ENCODE results near the gene ARL6IP4. TPM values are rescaled to one million over a fixed set of nuclear protein-coding genes. Genes with fewer than 3 reads are reported as not detected.

ARL6IP4 gene
- total RNA-seq, 1 donor from 2014 or later: 289 TPM

DNA sequence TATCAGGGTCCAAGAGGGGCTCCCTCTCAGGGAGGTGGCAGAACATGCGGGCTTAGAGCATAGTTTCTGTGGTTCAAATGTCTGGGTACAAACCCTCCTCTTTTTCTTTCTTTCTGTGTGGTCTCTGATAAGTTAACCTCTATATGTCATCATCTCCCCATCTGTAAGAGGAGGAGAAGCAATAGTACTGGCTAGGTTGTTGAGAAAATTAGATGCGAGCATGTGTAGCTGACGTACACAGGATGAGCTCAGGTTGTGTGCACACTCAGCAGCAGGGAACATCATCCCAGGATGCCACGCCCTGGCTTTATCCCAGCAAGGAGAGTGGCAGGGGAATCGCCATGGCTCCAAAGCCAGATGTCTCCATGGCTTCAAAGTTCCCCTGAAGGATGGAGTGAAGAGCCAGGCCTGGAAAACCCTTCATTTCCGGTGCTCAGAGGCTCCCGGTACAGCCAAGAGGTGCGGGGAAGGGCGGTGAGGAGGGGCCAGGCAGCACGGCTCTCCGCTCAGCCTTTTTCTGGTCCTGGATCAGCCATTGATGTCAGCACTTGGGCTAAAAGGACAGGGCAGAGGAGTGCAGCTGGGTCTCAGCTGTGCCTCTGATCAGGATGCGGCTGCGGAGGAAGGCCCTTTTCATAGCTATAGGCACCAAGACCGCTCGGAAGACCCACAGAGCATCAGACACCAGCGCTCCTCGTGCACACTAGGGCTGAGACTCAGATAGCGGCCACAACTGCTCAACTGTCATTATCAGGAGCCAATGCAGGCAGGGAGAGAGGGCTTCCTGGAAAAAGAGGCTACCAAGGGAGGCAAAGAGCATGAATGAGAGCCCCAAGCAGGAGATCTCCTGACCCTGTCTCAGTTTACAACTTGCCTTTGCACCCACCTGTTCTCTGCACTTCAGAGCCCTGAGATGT, 41.5 kb downstream of the ARL6IP4 start:
- no peak for DNase-seq (ENCODE audit: low read depth)
- TF ChIP-seq, protein P1, sequence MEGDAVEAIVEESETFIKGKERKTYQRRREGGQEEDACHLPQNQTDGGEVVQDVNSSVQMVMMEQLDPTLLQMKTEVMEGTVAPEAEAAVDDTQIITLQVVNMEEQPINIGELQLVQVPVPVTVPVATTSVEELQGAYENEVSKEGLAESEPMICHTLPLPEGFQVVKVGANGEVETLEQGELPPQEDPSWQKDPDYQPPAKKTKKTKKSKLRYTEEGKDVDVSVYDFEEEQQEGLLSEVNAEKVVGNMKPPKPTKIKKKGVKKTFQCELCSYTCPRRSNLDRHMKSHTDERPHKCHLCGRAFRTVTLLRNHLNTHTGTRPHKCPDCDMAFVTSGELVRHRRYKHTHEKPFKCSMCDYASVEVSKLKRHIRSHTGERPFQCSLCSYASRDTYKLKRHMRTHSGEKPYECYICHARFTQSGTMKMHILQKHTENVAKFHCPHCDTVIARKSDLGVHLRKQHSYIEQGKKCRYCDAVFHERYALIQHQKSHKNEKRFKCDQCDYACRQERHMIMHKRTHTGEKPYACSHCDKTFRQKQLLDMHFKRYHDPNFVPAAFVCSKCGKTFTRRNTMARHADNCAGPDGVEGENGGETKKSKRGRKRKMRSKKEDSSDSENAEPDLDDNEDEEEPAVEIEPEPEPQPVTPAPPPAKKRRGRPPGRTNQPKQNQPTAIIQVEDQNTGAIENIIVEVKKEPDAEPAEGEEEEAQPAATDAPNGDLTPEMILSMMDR (IDR thresholded peaks at IDR 0.05; ENCODE audit: insufficient read depth, low read length, poor library complexity, severe bottlenecking): no peak
- H3K27me3 ChIP-seq (ENCODE audit: control insufficient read depth, insufficient read depth, low read length): no peaks in the 10 kb centered on the region
- H3K4me3 ChIP-seq (ENCODE audit: low read depth, low read length): no peak overlapping the region
- no peaks in the 10 kb centered on the region for H3K36me3 ChIP-seq (ENCODE audit: control insufficient read depth, insufficient read depth, low read length)

DNA sequence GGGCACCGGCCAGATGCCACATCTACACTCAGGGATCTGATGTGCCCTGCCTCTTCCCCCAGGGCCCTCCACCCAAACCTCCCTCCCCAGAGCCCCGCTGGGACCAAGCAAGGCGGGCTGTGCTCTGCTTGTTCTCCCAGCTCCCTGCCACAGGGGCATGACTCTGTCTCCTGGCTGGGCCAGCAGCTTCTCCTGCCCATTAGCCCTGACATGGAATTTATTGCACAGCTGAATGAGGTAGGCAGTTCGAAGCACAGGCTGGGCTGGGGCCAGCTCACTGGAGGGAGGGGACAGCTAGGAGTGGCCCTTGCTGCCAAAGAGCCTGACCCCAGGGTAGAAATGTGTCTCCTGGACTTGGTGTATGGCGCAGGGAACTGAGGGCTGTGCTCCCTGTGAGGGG, 42.4 kb downstream of the ARL6IP4 start:
- Histone ChIP-seq H3K27me3 (ENCODE audit: control insufficient read depth, insufficient read depth, low read length) (no peaks in the 10 kb centered on the region), H3K36me3 (ENCODE audit: control insufficient read depth, insufficient read depth, low read length) (no peaks in the 10 kb centered on the region), H3K4me3 (ENCODE audit: low read depth, low read length) (no peak overlapping the region)
- no peak for DNase-seq (ENCODE audit: low read depth)
- TF ChIP-seq, protein P1 (IDR thresholded peaks at IDR 0.05; ENCODE audit: insufficient read depth, low read length, poor library complexity, severe bottlenecking): no peak

DNA sequence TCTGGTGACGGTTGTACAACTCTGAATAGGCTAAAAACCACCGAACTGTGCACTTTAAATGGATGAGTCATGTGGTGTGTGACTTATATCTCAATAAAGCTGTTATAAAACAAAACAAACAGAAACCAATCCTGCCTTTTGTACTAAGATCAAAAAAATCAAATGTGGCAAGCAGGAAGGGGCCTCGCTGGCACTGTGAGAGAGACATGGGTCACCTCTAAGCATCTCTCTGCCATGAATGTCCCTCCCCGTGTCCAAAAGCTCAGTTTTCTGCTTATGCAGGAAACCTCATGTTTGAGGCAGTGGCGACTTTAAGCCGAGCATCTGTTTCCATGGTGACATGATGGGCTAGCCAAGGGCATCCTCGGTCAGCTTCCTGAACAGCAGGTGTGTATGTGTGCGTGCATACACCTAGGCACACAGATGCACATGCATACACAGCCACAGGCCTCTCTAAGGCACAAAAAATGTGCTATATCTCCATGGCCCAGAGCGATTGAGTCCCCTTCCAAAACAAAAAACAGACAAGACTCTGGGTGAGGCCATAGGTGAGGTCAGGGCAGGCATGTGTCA, 44.4 kb downstream of the ARL6IP4 start:
- no peak overlapping the region for H3K4me3 ChIP-seq (ENCODE audit: low read depth, low read length)
- no peaks in the 10 kb centered on the region for H3K27me3 ChIP-seq (ENCODE audit: control insufficient read depth, insufficient read depth, low read length)
- TF ChIP-seq, protein P1 (IDR thresholded peaks at IDR 0.05; ENCODE audit: insufficient read depth, low read length, poor library complexity, severe bottlenecking): no peak
- DNase-seq (ENCODE audit: low read depth): no peak
- H3K36me3 ChIP-seq (ENCODE audit: control insufficient read depth, insufficient read depth, low read length): no peaks in the 10 kb centered on the region

DNA sequence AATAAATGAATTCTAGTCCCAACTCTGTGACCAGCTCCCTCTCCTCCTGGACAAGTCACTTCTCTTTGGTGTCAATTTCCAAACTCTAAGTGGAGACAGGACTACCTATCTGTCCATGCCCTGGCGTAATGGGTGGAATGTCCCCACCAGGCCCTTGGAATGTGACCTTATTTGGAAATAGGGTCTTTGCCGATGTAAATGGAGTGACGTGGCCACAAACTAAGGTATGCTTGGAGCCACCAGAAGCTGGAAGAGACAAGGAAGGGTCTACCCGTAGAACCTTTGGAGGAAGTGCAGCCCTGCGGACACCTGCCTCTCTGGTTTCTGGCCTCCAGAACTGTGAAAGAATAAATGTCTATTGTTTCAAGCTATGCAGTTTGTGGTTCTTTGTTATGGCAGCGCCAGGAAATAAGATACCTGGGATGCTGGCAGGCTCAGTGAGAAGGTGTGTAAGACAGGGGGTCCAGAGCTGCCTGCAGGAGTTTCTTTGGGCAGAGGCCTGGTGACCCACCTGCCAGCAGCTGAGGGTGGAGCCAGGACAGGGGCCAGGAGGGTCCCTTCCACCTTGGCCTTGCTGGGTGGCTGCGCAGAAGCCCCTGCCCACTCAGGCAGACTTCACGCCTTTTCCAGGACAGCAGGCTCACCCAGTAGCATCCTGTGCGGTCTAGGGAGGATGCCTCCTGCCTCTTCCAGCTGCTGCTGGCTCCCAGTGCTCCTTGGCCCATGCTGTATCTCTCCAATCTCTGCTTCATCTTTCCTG, 45.8 kb downstream of the ARL6IP4 start:
- H3K4me3 ChIP-seq (ENCODE audit: low read depth, low read length): no peak overlapping the region
- TF ChIP-seq, protein P1 (IDR thresholded peaks at IDR 0.05; ENCODE audit: insufficient read depth, low read length, poor library complexity, severe bottlenecking): no peak
- no peaks in the 10 kb centered on the region for H3K36me3 ChIP-seq (ENCODE audit: control insufficient read depth, insufficient read depth, low read length)
- no peak for DNase-seq (ENCODE audit: low read depth)
- H3K27me3 ChIP-seq (ENCODE audit: control insufficient read depth, insufficient read depth, low read length): no peaks in the 10 kb centered on the region

DNA sequence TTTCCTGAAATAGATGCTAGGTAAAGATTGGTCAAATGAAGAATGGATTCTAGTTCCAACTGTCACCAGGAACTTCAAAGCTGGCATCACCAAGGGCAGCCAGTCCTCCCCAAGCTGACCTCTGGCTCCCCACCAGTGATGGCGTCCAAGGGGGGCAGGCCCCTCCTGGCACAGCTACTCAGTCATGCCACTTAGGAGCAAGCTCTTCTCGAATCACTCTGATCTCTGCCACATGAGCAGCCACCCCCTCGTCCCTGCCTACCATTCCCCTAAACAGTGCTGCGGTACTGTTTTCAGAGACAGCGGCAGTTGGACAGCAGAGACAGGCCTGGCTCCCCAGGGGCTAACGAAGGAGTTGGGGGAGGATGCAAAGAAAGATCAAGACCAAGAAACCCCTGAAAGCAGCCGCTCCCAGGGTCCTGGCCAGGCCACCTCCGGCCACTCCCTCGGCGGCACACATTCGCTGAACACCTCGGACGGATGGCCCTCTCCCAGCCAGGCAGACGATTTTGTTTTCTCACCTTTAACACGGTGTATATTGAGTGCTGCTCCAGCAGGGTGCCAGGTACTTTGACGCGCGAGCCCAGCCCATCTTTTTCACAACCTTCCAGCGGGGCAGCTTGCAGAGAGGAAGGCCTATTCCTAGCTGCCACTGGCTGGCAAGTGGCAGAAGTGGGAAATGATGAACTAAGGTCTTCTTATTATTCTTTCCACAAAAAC, 47.4 kb downstream of the ARL6IP4 start:
- no peaks in the 10 kb centered on the region for H3K36me3 ChIP-seq (ENCODE audit: control insufficient read depth, insufficient read depth, low read length)
- TF ChIP-seq, protein P1 (IDR thresholded peaks at IDR 0.05; ENCODE audit: insufficient read depth, low read length, poor library complexity, severe bottlenecking): no peak
- no peak for DNase-seq (ENCODE audit: low read depth)
- no peaks in the 10 kb centered on the region for H3K27me3 ChIP-seq (ENCODE audit: control insufficient read depth, insufficient read depth, low read length)
- H3K4me3 ChIP-seq (ENCODE audit: low read depth, low read length): no peak overlapping the region
